H9 (cell line): ENCODE results near the gene DCTPP1. TPM values are rescaled to one million over a fixed set of nuclear protein-coding genes. Genes with fewer than 3 reads are reported as not detected.
A peak's percentile ranks its signal among the peaks of the same experiment; 100 is the strongest.

Experiments used
- DNase-seq: peaks from one replicate; pipeline ENCODE4 v3.0.0-alpha.2; 2017
- H2AFZ ChIP-seq: one replicate; pipeline ENCODE4 v1.6.1; 2013; ENCODE audit warnings: mild to moderate bottlenecking, low read length, control low read depth, moderate library complexity
- H2AK5ac ChIP-seq: 2 replicates; pipeline ENCODE4 v1.6.1; 2013; ENCODE audit warnings: low read length, control low read depth, mixed read lengths; ENCODE audit not compliant: insufficient read length
- H2BK120ac ChIP-seq: one replicate; pipeline ENCODE4 v1.6.1; 2013; ENCODE audit warnings: low read depth, mild to moderate bottlenecking, low read length, control low read depth, inconsistent platforms; ENCODE audit not compliant: poor library complexity, severe bottlenecking
- H2BK12ac ChIP-seq: 2 replicates; pipeline ENCODE4 v1.6.1; 2013; ENCODE audit warnings: low read length, control low read depth, mixed read lengths, low read depth; ENCODE audit not compliant: insufficient read length
- H2BK15ac ChIP-seq: 2 replicates; pipeline ENCODE4 v1.6.1; 2013; ENCODE audit warnings: low read depth, low read length, control low read depth
- H2BK20ac ChIP-seq: one replicate; pipeline ENCODE4 v1.6.1; 2013; ENCODE audit warnings: low read depth, mild to moderate bottlenecking, low read length, control low read depth, inconsistent platforms; ENCODE audit not compliant: poor library complexity, severe bottlenecking
- H2BK5ac ChIP-seq: 2 replicates; pipeline ENCODE4 v1.6.1; 2013; ENCODE audit warnings: low read length, control low read depth, mixed read lengths; ENCODE audit not compliant: insufficient read length
- H3K14ac ChIP-seq: 2 replicates; pipeline ENCODE4 v1.6.1; 2013; ENCODE audit warnings: low read length, control low read depth; ENCODE audit not compliant: insufficient read depth
- H3K18ac ChIP-seq: 2 replicates; pipeline ENCODE4 v1.6.1; 2013; ENCODE audit warnings: low read depth, mild to moderate bottlenecking, mixed read lengths, low read length, control low read depth; ENCODE audit not compliant: insufficient read length
- H3K23ac ChIP-seq: 2 replicates; pipeline ENCODE4 v1.6.1; 2013; ENCODE audit warnings: low read length, control low read depth, mixed read lengths, low read depth; ENCODE audit not compliant: insufficient read length
- H3K23me2 ChIP-seq: 2 replicates; pipeline ENCODE4 v1.6.1; 2013; ENCODE audit warnings: low read depth, mild to moderate bottlenecking, mixed read lengths, low read length, control low read depth; ENCODE audit not compliant: insufficient read length, poor library complexity, severe bottlenecking
- H3K27ac ChIP-seq: 2 replicates; pipeline ENCODE4 v1.5.1; 2013; ENCODE audit warnings: low read length, control low read depth, mixed read lengths, low read depth; ENCODE audit not compliant: insufficient read length
- H3K27me3 ChIP-seq: 2 replicates; pipeline ENCODE4 v1.6.1; 2013; ENCODE audit warnings: low read length, control low read depth, inconsistent platforms; ENCODE audit not compliant: insufficient read depth
- H3K4ac ChIP-seq: 2 replicates; pipeline ENCODE4 v1.6.1; 2013; ENCODE audit warnings: low read depth, mild to moderate bottlenecking, control low read depth, inconsistent platforms, low read length, moderate library complexity
- H3K4me1 ChIP-seq: 2 replicates; pipeline ENCODE4 v1.6.1; 2013; ENCODE audit warnings: low read length, control low read depth, inconsistent platforms; ENCODE audit not compliant: insufficient read depth
- H3K4me2 ChIP-seq: 2 replicates; pipeline ENCODE4 v1.6.1; 2013; ENCODE audit warnings: low read length, control low read depth, mixed read lengths; ENCODE audit not compliant: insufficient read length, insufficient read depth
- H3K56ac ChIP-seq: 2 replicates; pipeline ENCODE4 v1.6.1; 2013; ENCODE audit warnings: low read depth, mild to moderate bottlenecking, mixed read lengths, low read length, control low read depth; ENCODE audit not compliant: insufficient read length
- H3K79me1 ChIP-seq: 2 replicates; pipeline ENCODE4 v1.6.1; 2013; ENCODE audit warnings: low read depth, mild to moderate bottlenecking, moderate library complexity, low read length, control low read depth, inconsistent platforms; ENCODE audit not compliant: insufficient read depth, poor library complexity, severe bottlenecking
- H3K79me2 ChIP-seq: 2 replicates; pipeline ENCODE4 v1.6.1; 2013; ENCODE audit warnings: low read length, control low read depth, inconsistent platforms; ENCODE audit not compliant: insufficient read depth
- H3K9ac ChIP-seq: 2 replicates; pipeline ENCODE4 v1.6.1; 2013; ENCODE audit warnings: low read length, control low read depth, mixed read lengths; ENCODE audit not compliant: insufficient read length; ENCODE audit errors: extremely low read depth
- H3K9me3 ChIP-seq: one replicate; pipeline ENCODE4 v1.6.1; 2013; ENCODE audit warnings: low read depth, low read length, inconsistent platforms; ENCODE audit not compliant: control insufficient read depth
- H3T11ph ChIP-seq: one replicate; pipeline ENCODE4 v1.6.1; 2013; ENCODE audit warnings: mild to moderate bottlenecking, low read length, control low read depth, inconsistent platforms
- H4K20me1 ChIP-seq: one replicate; pipeline ENCODE4 v1.6.1; 2013; ENCODE audit not compliant: control insufficient read depth, insufficient read length, insufficient read depth
- H4K5ac ChIP-seq: 2 replicates; pipeline ENCODE4 v1.6.1; 2013; ENCODE audit warnings: low read depth, mild to moderate bottlenecking, mixed read lengths, low read length, control low read depth; ENCODE audit not compliant: insufficient read length
- H4K8ac ChIP-seq: replicated peaks from 2 replicates; pipeline ENCODE4 v1.6.1; 2013; ENCODE audit warnings: low read length, control low read depth, mixed read lengths, low read depth; ENCODE audit not compliant: insufficient read length
- H4K91ac ChIP-seq: 2 replicates; pipeline ENCODE4 v1.6.1; 2013; ENCODE audit warnings: low read depth, mild to moderate bottlenecking, moderate library complexity, mixed read lengths, low read length, control low read depth; ENCODE audit not compliant: insufficient read length
- H3K27ac Mint-ChIP-seq, 3 experiments: 2 replicates in 2 of 3; 3 replicates in 1 of 3; pipeline ENCODE4 v1.8.0; 2020 to 2021; ENCODE audit warnings: mixed read lengths in 3 of 3, mild to moderate bottlenecking in 1 of 3, moderate library complexity in 1 of 3
- H3K27me3 Mint-ChIP-seq: 2 replicates; pipeline ENCODE4 v1.8.0; 2021; ENCODE audit warnings: low read depth, mild to moderate bottlenecking, moderate library complexity, mixed read lengths
- H3K36me3 Mint-ChIP-seq, 3 experiments: 2 replicates in 2 of 3; 3 replicates in 1 of 3; pipeline ENCODE4 v1.8.0; 2020 to 2021; ENCODE audit warnings: low read depth in 3 of 3, mixed read lengths in 3 of 3; ENCODE audit not compliant: insufficient read depth in 1 of 3
- H3K4me1 Mint-ChIP-seq, 2 experiments: 2 replicates each; pipeline ENCODE4 v1.8.0; 2020; ENCODE audit warnings: mixed read lengths in 2 of 2
- H3K4me3 Mint-ChIP-seq, 2 experiments: 2 replicates in 1 of 2; 3 replicates in 1 of 2; pipeline ENCODE4 v1.8.0; 2020 to 2021; ENCODE audit warnings: mild to moderate bottlenecking in 2 of 2, mixed read lengths in 2 of 2, moderate library complexity in 1 of 2
- H3K9me3 Mint-ChIP-seq, 2 experiments: 2 replicates in 1 of 2; 3 replicates in 1 of 2; pipeline ENCODE4 v1.8.0; 2020; ENCODE audit warnings: mild to moderate bottlenecking in 2 of 2, mixed read lengths in 2 of 2, moderate library complexity in 1 of 2
- CTCF ChIP-seq: fragments of 200-600 bp; sonication (generic); conservative IDR thresholded peaks from 3 replicates; pipeline ENCODE4 v1.8.0; 2021; ENCODE audit warnings: antibody characterized with exemption, mild to moderate bottlenecking
- WGBS: extraction: QIAGEN DNeasy Blood & Tissue Kit; methylation state at CpG from one replicate; pipeline ENCODE4 v1.1.7; 2013; ENCODE audit warnings: missing lambda C conversion rate, low lambda C conversion rate, mixed read lengths; ENCODE audit not compliant: insufficient read length; ENCODE audit errors: extremely low coverage; 5-methylcytosine and 5-hydroxymethylcytosine counted together
- total RNA-seq: library from RNA; stranded (reverse); gene quantifications from 2 replicates; pipeline ENCODE4 v1.2.1, GENCODE V29; 2021

The DCTPP1 gene
- total RNA-seq, 1 experiment from 2014 or later, result 78.3 TPM

GRCh38 chr16:30381291-30382041 lies 48.4 kb downstream of the DCTPP1 start:
- Histone ChIP-seq H3K4me2 (no peak overlapping the region), H4K8ac (no peak overlapping the region), H3K4ac (no peak overlapping the region), H2BK120ac (no peak overlapping the region), H3K9me3 (no peaks in the 10 kb centered on the region), H2BK5ac (no peak overlapping the region), H3K4me1 (no peaks in the 10 kb centered on the region; the same call in 1 of the 2 replicates), H3T11ph (no peak overlapping the region), H2BK15ac (no peak overlapping the region), H4K5ac (no peak overlapping the region), H3K23me2 (peaks cover 13% of the 10 kb centered on the region), H3K27ac (no peak overlapping the region), H3K18ac (no peak overlapping the region), H4K20me1 (no peaks in the 10 kb centered on the region), H3K9ac (no peak overlapping the region), H3K56ac (no peak overlapping the region), H4K91ac (no peak overlapping the region), H3K79me1 (no peaks in the 10 kb centered on the region), H2AFZ (no peak overlapping the region), H3K79me2 (no peaks in the 10 kb centered on the region), H3K23ac (no peak overlapping the region), H2BK12ac (no peak overlapping the region), H3K14ac (no peak overlapping the region), H2BK20ac (no peak overlapping the region), H3K27me3 (no peaks in the 10 kb centered on the region), H2AK5ac (no peak overlapping the region)
- TF ChIP-seq CTCF, result no peak
- Mint-ChIP-seq H3K27me3 (no peaks in the 10 kb centered on the region; the same call in 1 of the 2 replicates), H3K4me3 (peak overlapping the region in 1 of 2 experiments; percentile 18; a peak in 2 of 5 replicates), H3K36me3 (peaks cover 2 to 4% (median 2%) of the 10 kb centered on the region in 3 experiments; a peak in 4 of 7 replicates), H3K27ac (peak overlapping the region in 2 of 3 experiments; percentile 68 to 80; a peak in 3 of 7 replicates), H3K9me3 (peaks cover 0 to 2% of the 10 kb centered on the region in 2 experiments; a peak in 2 of 5 replicates), H3K4me1 (peaks cover 16 to 26% of the 10 kb centered on the region in 2 experiments)
- no CpG with 5 or more reads among the region's 13 CpGs for WGBS
- no peak for DNase-seq
